ENCODE measurements around the gene PCNX2. TPM values are rescaled to one million over a fixed set of nuclear protein-coding genes. Genes with fewer than 3 reads are reported as not detected.

Gene PCNX2
- total and polyA plus RNA-seq, 2 experiments from 2014 or later: 42.9 to 88.3 TPM

- H3K36me3 ChIP-seq (ENCODE audit: insufficient read depth): no peaks in the 10 kb centered on the region
- H3K4me2 ChIP-seq: no peak overlapping the region
- H3K4me1 ChIP-seq (ENCODE audit: insufficient read depth): peaks cover 5% of the 10 kb centered on the region
- H2AFZ ChIP-seq: no peak overlapping the region
- H3K9me2 ChIP-seq (ENCODE audit: insufficient read depth): no peaks in the 10 kb centered on the region
- H3K27me3 Mint-ChIP-seq (ENCODE audit: insufficient read depth, low read depth, poor library complexity): peaks cover 8% of the 10 kb centered on the region
- H3K9me3 Mint-ChIP-seq: no peaks in the 10 kb centered on the region
- no peak overlapping the region for H3K4me3 Mint-ChIP-seq
- no peaks in the 10 kb centered on the region for H3F3A ChIP-seq (replicated peaks; ENCODE audit: low read depth)
- no peak overlapping the region for H3K27ac Mint-ChIP-seq
- TF ChIP-seq EZH2 (IDR thresholded peaks at IDR 0.05; ENCODE audit: low read depth, unreplicated experiment): no peak
- no peak for TF ChIP-seq ZNF331 (CRISPR knock-in tag; IDR thresholded peaks at IDR 0.05; ENCODE audit: low read depth)
- no peak for TF ChIP-seq POLR2AphosphoS5 (IDR thresholded peaks at IDR 0.05; ENCODE audit: low read depth)
- no peak for TF ChIP-seq ETS1 (IDR thresholded peaks at IDR 0.05)
- TF ChIP-seq ZNF114 (CRISPR knock-in tag; IDR thresholded peaks at IDR 0.05): no peak
- TF ChIP-seq STAT1 (IDR thresholded peaks at IDR 0.05; ENCODE audit: unreplicated experiment): no peak
- no peak for TF ChIP-seq REST (IDR thresholded peaks at IDR 0.05; ENCODE audit: unreplicated experiment)
- no peak for TF ChIP-seq NANOG (IDR thresholded peaks at IDR 0.05; ENCODE audit: borderline replicate concordance)
- TF ChIP-seq EZH2phosphoT487 (IDR thresholded peaks at IDR 0.05; ENCODE audit: unreplicated experiment): no peak
- TF ChIP-seq CTCF (conservative IDR thresholded peaks at IDR 0.05; ENCODE audit: low read depth in 2 of 2): no peak
- no peak for TF ChIP-seq JUNB (IDR thresholded peaks at IDR 0.05; ENCODE audit: unreplicated experiment)
- TF ChIP-seq ZNF462 (CRISPR knock-in tag; IDR thresholded peaks at IDR 0.05): no peak
- TF ChIP-seq CREB1 (CRISPR knock-in tag; IDR thresholded peaks at IDR 0.05; ENCODE audit: low read depth): no peak
- 0 out of 2 replicates have a peak overlapping the region, but pooled peaks have one; percentile 50 for H3K27ac ChIP-seq (ENCODE audit: low read depth)
- no peaks in the 10 kb centered on the region for H3K79me2 ChIP-seq (replicated peaks; ENCODE audit: insufficient read depth)
- no peaks in the 10 kb centered on the region for H3K27me3 ChIP-seq (ENCODE audit: insufficient read depth)
- H3K4me1 Mint-ChIP-seq: peaks cover 10% of the 10 kb centered on the region
- H4K20me1 ChIP-seq (replicated peaks; ENCODE audit: insufficient read depth): 0 out of 2 replicates have a peak, but pooled peaks cover 6% of the 10 kb centered on the region
- DNase-seq (ENCODE audit: low spot score) (no peak), ATAC-seq (no peak)
- peaks cover 29% of the 10 kb centered on the region for H3K36me3 Mint-ChIP-seq (ENCODE audit: low read depth)
- H3K4me3 ChIP-seq: no peak overlapping the region
These were observed 314.5 kb downstream of the PCNX2 start for GRCh38 chr1:232980986-232981560.
